ENCODE results near the gene ARHGEF28. TPM values are rescaled to one million over a fixed set of nuclear protein-coding genes. Genes with fewer than 3 reads are reported as not detected.

ARHGEF28 gene
- total RNA-seq, 1 donor from 2014 or later, result 0.11 TPM

- Mint-ChIP-seq H3K27me3 (ENCODE audit: insufficient read depth, low read depth) (no peaks in the 10 kb centered on the region), H3K4me3 (no peak overlapping the region), H3K4me1 (no peaks in the 10 kb centered on the region), H3K9me3 (no peaks in the 10 kb centered on the region), H3K36me3 (no peaks in the 10 kb centered on the region), H3K27ac (no peak overlapping the region)
- no peaks in the 10 kb centered on the region for H4K20me1 ChIP-seq (ENCODE audit: low read depth)
- H2AFZ ChIP-seq (replicated peaks), result no peak overlapping the region
- no peaks in the 10 kb centered on the region for H3K79me2 ChIP-seq (ENCODE audit: low read depth)
- TF ChIP-seq EZH2 (IDR thresholded peaks at IDR 0.05) (no peak), CTCF (IDR thresholded peaks at IDR 0.05) (no peak), EZH2phosphoT487 (IDR thresholded peaks at IDR 0.05) (no peak)
- H3K36me3 ChIP-seq, result no peaks in the 10 kb centered on the region
- H3K9me3 ChIP-seq (ENCODE audit: low read depth), result no peaks in the 10 kb centered on the region
- H3K27me3 ChIP-seq, result no peaks in the 10 kb centered on the region
- no peak overlapping the region for H3K9ac ChIP-seq
- no peak overlapping the region for H3K4me2 ChIP-seq
- H3F3A ChIP-seq (ENCODE audit: low read depth), result no peaks in the 10 kb centered on the region
- H3K27ac ChIP-seq, result no peak overlapping the region
- no peak for DNase-seq (ENCODE audit: low spot score)
- no peaks in the 10 kb centered on the region for H3K4me1 ChIP-seq
- H3K4me3 ChIP-seq, result no peak overlapping the region
These were observed 8.3 kb upstream of the ARHGEF28 start for GRCh38 chr5:73617510-73618279.

- Histone ChIP-seq H3K27me3 (peaks cover 16% of the 10 kb centered on the region), H2AFZ (replicated peaks) (no peak overlapping the region), H4K20me1 (ENCODE audit: low read depth) (no peaks in the 10 kb centered on the region), H3K9me3 (ENCODE audit: low read depth) (no peaks in the 10 kb centered on the region), H3F3A (ENCODE audit: low read depth) (peaks cover under 1% of the 10 kb centered on the region), H3K4me1 (no peaks in the 10 kb centered on the region), H3K36me3 (no peaks in the 10 kb centered on the region), H3K9ac (no peak overlapping the region), H3K4me3 (no peak overlapping the region), H3K4me2 (no peak overlapping the region), H3K27ac (no peak overlapping the region), H3K79me2 (ENCODE audit: low read depth) (no peaks in the 10 kb centered on the region)
- no peak overlapping the region for H3K4me3 Mint-ChIP-seq
- TF ChIP-seq EZH2 (IDR thresholded peaks at IDR 0.05) (no peak), EZH2phosphoT487 (IDR thresholded peaks at IDR 0.05) (no peak), CTCF (IDR thresholded peaks at IDR 0.05) (no peak)
- H3K36me3 Mint-ChIP-seq, result no peaks in the 10 kb centered on the region
- no peaks in the 10 kb centered on the region for H3K9me3 Mint-ChIP-seq
- H3K27ac Mint-ChIP-seq, result no peak overlapping the region
- DNase-seq (ENCODE audit: low spot score), result no peak
- peaks cover under 1% of the 10 kb centered on the region for H3K27me3 Mint-ChIP-seq (ENCODE audit: insufficient read depth, low read depth)
- H3K4me1 Mint-ChIP-seq, result no peaks in the 10 kb centered on the region
These were observed 6.2 kb upstream of the ARHGEF28 start for GRCh38 chr5:73619606-73620333.

GRCh38 chr5:73620334-73620687 is 5.7 kb upstream of the ARHGEF28 start:
- Mint-ChIP-seq H3K27ac (no peak overlapping the region), H3K27me3 (ENCODE audit: insufficient read depth, low read depth) (peaks cover 5% of the 10 kb centered on the region), H3K4me1 (peaks cover under 1% of the 10 kb centered on the region), H3K9me3 (no peaks in the 10 kb centered on the region), H3K36me3 (no peaks in the 10 kb centered on the region), H3K4me3 (no peak overlapping the region)
- Histone ChIP-seq H3K4me3 (no peak overlapping the region), H3K4me1 (no peaks in the 10 kb centered on the region), H3K27ac (no peak overlapping the region), H3K9ac (no peak overlapping the region), H3K27me3 (peaks cover 21% of the 10 kb centered on the region), H3K9me3 (ENCODE audit: low read depth) (no peaks in the 10 kb centered on the region), H3K36me3 (no peaks in the 10 kb centered on the region), H4K20me1 (ENCODE audit: low read depth) (no peaks in the 10 kb centered on the region), H3K79me2 (ENCODE audit: low read depth) (no peaks in the 10 kb centered on the region), H3K4me2 (no peak overlapping the region), H2AFZ (replicated peaks) (no peak overlapping the region), H3F3A (ENCODE audit: low read depth) (peaks cover 6% of the 10 kb centered on the region)
- DNase-seq (ENCODE audit: low spot score), result no peak
- TF ChIP-seq EZH2phosphoT487 (IDR thresholded peaks at IDR 0.05), result no peak
- TF ChIP-seq EZH2 (IDR thresholded peaks at IDR 0.05), result no peak
- TF ChIP-seq CTCF (IDR thresholded peaks at IDR 0.05), result no peak
